Sigmoid colon (tissue), 7 donors: ENCODE data around the gene OAS3. TPM values are rescaled to one million over a fixed set of nuclear protein-coding genes. Genes with fewer than 3 reads are reported as not detected.

Experiments
- DNase-seq: peaks from one replicate; pipeline ENCODE4 v3.0.0-alpha.2; 2019
- H3K27ac ChIP-seq, 4 donors: fragments of 200-600 bp; sonication (generic); one replicate each; pipeline ENCODE4 v1.5.1; 2016 to 2019; ENCODE audit warnings: mild to moderate bottlenecking in 1 of 4
- H3K27me3 ChIP-seq, 3 donors: fragments of 200-600 bp; sonication (generic); one replicate each; pipeline ENCODE4 v1.5.1; 2019; ENCODE audit warnings: mild to moderate bottlenecking in 1 of 3
- H3K36me3 ChIP-seq, 4 donors: fragments of 200-600 bp; sonication (generic); one replicate each; pipeline ENCODE4 v1.5.1; 2016 to 2019
- H3K4me1 ChIP-seq, 4 donors: fragments of 200-600 bp; sonication (generic); one replicate each; pipeline ENCODE4 v1.5.1; 2017 to 2019
- H3K4me3 ChIP-seq, 4 donors: fragments of 200-600 bp; sonication (generic); one replicate each; pipeline ENCODE4 v1.5.1; 2017 to 2019; ENCODE audit warnings: mild to moderate bottlenecking in 2 of 4, moderate library complexity in 1 of 4
- H3K9me3 ChIP-seq, 4 donors: fragments of 200-600 bp in 3 of 4; sonication (generic) in 3 of 4; one replicate each; pipeline versions ENCODE4 v1.5.1 to v1.6.1; 2013 to 2019
- CTCF ChIP-seq, 4 experiments: fragments of 450-650 bp in 3 of 4; fragments of 200-600 bp in 1 of 4; IDR thresholded peaks; one replicate each; pipeline ENCODE4 v1.5.1; 2016 to 2019; ENCODE audit warnings: antibody characterized with exemption in 4 of 4, mild to moderate bottlenecking in 3 of 4, moderate library complexity in 2 of 4
- EP300 ChIP-seq, 4 donors: sonication (generic); formaldehyde crosslinking; IDR thresholded peaks; one replicate each; pipeline ENCODE4 v1.6.1; 2017; ENCODE audit warnings: antibody characterized with exemption in 4 of 4
- POLR2A ChIP-seq, 2 donors: fragments of 450-650 bp; IDR thresholded peaks; one replicate each; pipeline ENCODE4 v1.6.1; 2016; ENCODE audit warnings: antibody characterized with exemption in 2 of 2, mild to moderate bottlenecking in 2 of 2, moderate library complexity in 2 of 2
- POLR2AphosphoS5 ChIP-seq, 4 donors: sonication (generic); formaldehyde crosslinking; IDR thresholded peaks; one replicate each; pipeline ENCODE4 v1.6.1; 2017; ENCODE audit warnings: antibody characterized with exemption in 4 of 4
- WGBS, 2 donors: extraction: QIAGEN DNeasy Blood & Tissue Kit; methylation state at CpG; one replicate each; pipeline ENCODE4 v1.1.7; 2013; 5-methylcytosine and 5-hydroxymethylcytosine counted together
- intact Hi-C: fragments of 100-400 bp; cut with DNase I; formaldehyde crosslinking; loops from one replicate; pipeline ENCODE4 v1.15.1; 2023
- polyA plus RNA-seq, 3 donors: library from polyadenylated mRNA; stranded (reverse); fragments of 200-250 nt; gene quantifications; one replicate each; pipeline ENCODE4 v1.2.3, GENCODE V29; 2013
- total RNA-seq, 4 donors: library from RNA; depleted of rRNA; stranded (reverse); fragments of >200 nt; gene quantifications; one replicate each; pipeline ENCODE4 v1.1.0, GENCODE V29; 2016
- donor health status: healthy with polysubstance abuse.
- donor health status: Bipolar disorder and iron deficiency.
- donor health status: healthy.

Gene OAS3
- total and polyA plus RNA-seq, 7 donors = 1.8 to 37.0 (median 6.1) TPM

GRCh38 chr12:112997506-112997905, 59.2 kb downstream of the OAS3 start:
- no peaks in the 10 kb centered on the region for H3K27me3 ChIP-seq
- H3K4me3 ChIP-seq = no peak overlapping the region
- no peak for DNase-seq
- WGBS, 2 donors = 96 to 97% methylated on average over 7 of the region's 7 CpGs
- H3K36me3 ChIP-seq = peaks cover 0 to 7% (median 2%) of the 10 kb centered on the region in 4 donors
- H3K27ac ChIP-seq = no peak overlapping the region
- TF ChIP-seq POLR2AphosphoS5 (IDR thresholded peaks at IDR 0.05) (no peak), POLR2A (IDR thresholded peaks at IDR 0.05) (no peak), CTCF (IDR thresholded peaks at IDR 0.05) (no peak), EP300 (IDR thresholded peaks at IDR 0.05) (no peak)
- H3K4me1 ChIP-seq = no peaks in the 10 kb centered on the region
- intact Hi-C loops = no loop called here
- H3K9me3 ChIP-seq = peaks cover 0 to 4% (median 0%) of the 10 kb centered on the region in 4 donors

- no peak for TF ChIP-seq POLR2AphosphoS5 (IDR thresholded peaks at IDR 0.05)
- Histone ChIP-seq H3K27me3 (no peaks in the 10 kb centered on the region), H3K36me3 (peaks cover 0 to 7% (median 2%) of the 10 kb centered on the region in 4 donors), H3K4me3 (no peak overlapping the region), H3K4me1 (no peaks in the 10 kb centered on the region), H3K9me3 (peaks cover 0 to 4% (median 0%) of the 10 kb centered on the region in 4 donors), H3K27ac (no peak overlapping the region)
- no peak for DNase-seq
- intact Hi-C loops = no loop called here
- WGBS, 2 donors = 74 to 87% methylated on average over 12 of the region's 12 CpGs
Observed at GRCh38 chr12:112998987-112999767, 60.9 kb downstream of the OAS3 start.

GRCh38 chr12:113000433-113000832, 62.2 kb downstream of the OAS3 start:
- Histone ChIP-seq H3K36me3 (peaks cover 0 to 7% (median 2%) of the 10 kb centered on the region in 4 donors), H3K27me3 (no peaks in the 10 kb centered on the region), H3K9me3 (peaks cover 0 to 4% (median 0%) of the 10 kb centered on the region in 4 donors), H3K4me1 (no peaks in the 10 kb centered on the region), H3K27ac (no peak overlapping the region), H3K4me3 (no peak overlapping the region)
- no peak for DNase-seq
- intact Hi-C loops = loop anchor here (10.0 kb wide), 1 partner anchor 96 kb away; the partner anchor contains the start of gene OAS1
- TF ChIP-seq CTCF (IDR thresholded peaks at IDR 0.05) = no peak
- WGBS, 2 donors = 96 to 97% methylated on average over 6 of the region's 6 CpGs

GRCh38 chr12:113002155-113002554, 63.9 kb downstream of the OAS3 start:
- Histone ChIP-seq H3K4me3 (no peak overlapping the region), H3K36me3 (peaks cover 0 to 13% (median 2%) of the 10 kb centered on the region in 4 donors), H3K9me3 (peaks cover 0 to 4% (median 0%) of the 10 kb centered on the region in 4 donors), H3K27me3 (no peaks in the 10 kb centered on the region), H3K27ac (no peak overlapping the region), H3K4me1 (no peaks in the 10 kb centered on the region)
- TF ChIP-seq EP300 (IDR thresholded peaks at IDR 0.05) (no peak), CTCF (IDR thresholded peaks at IDR 0.05) (no peak), POLR2A (IDR thresholded peaks at IDR 0.05) (no peak), POLR2AphosphoS5 (IDR thresholded peaks at IDR 0.05) (no peak)
- no peak for DNase-seq
- WGBS, 2 donors = 20 to 75% methylated on average over 4 of the region's 4 CpGs
- intact Hi-C loops = loop anchor here (10.0 kb wide), 1 partner anchor 97 kb away; the partner anchor contains the start of gene OAS1

GRCh38 chr12:113002676-113003075, 64.4 kb downstream of the OAS3 start:
- no peak for TF ChIP-seq POLR2AphosphoS5 (IDR thresholded peaks at IDR 0.05)
- TF ChIP-seq CTCF (IDR thresholded peaks at IDR 0.05) = no peak
- no peak for TF ChIP-seq EP300 (IDR thresholded peaks at IDR 0.05)
- no peak for TF ChIP-seq POLR2A (IDR thresholded peaks at IDR 0.05)
- DNase-seq = no peak
- Histone ChIP-seq H3K27me3 (no peaks in the 10 kb centered on the region), H3K4me3 (no peak overlapping the region), H3K36me3 (peaks cover 0 to 13% (median 2%) of the 10 kb centered on the region in 4 donors), H3K27ac (no peak overlapping the region), H3K4me1 (no peaks in the 10 kb centered on the region), H3K9me3 (peaks cover 0 to 4% (median 0%) of the 10 kb centered on the region in 4 donors)
- WGBS, 2 donors = 94 to 96% methylated on average over 5 of the region's 5 CpGs
- intact Hi-C loops = loop anchor here (10.0 kb wide), 1 partner anchor 98 kb away; the partner anchor contains the start of gene OAS1
